ENCODE results near the gene BTBD16. TPM values are rescaled to one million over a fixed set of nuclear protein-coding genes. Genes with fewer than 3 reads are reported as not detected.

The BTBD16 gene
- total and polyA plus RNA-seq, 2 experiments from 2014 or later: 0.47 to 0.74 TPM

- H3K27ac ChIP-seq: no peak overlapping the region
- H3K4me1 ChIP-seq (ENCODE audit: insufficient read depth): no peaks in the 10 kb centered on the region
- TF ChIP-seq EZH2phosphoT487 (IDR thresholded peaks at IDR 0.05; ENCODE audit: low read depth, severe bottlenecking, unreplicated experiment): no peak
- no peak for TF ChIP-seq EZH2 (IDR thresholded peaks at IDR 0.05; ENCODE audit: borderline replicate concordance)
- TF ChIP-seq, protein P1, sequence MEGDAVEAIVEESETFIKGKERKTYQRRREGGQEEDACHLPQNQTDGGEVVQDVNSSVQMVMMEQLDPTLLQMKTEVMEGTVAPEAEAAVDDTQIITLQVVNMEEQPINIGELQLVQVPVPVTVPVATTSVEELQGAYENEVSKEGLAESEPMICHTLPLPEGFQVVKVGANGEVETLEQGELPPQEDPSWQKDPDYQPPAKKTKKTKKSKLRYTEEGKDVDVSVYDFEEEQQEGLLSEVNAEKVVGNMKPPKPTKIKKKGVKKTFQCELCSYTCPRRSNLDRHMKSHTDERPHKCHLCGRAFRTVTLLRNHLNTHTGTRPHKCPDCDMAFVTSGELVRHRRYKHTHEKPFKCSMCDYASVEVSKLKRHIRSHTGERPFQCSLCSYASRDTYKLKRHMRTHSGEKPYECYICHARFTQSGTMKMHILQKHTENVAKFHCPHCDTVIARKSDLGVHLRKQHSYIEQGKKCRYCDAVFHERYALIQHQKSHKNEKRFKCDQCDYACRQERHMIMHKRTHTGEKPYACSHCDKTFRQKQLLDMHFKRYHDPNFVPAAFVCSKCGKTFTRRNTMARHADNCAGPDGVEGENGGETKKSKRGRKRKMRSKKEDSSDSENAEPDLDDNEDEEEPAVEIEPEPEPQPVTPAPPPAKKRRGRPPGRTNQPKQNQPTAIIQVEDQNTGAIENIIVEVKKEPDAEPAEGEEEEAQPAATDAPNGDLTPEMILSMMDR (IDR thresholded peaks at IDR 0.05; ENCODE audit: poor library complexity): no peak
- H2AFZ ChIP-seq: no peak overlapping the region
- H3K27me3 ChIP-seq: no peaks in the 10 kb centered on the region
- no peaks in the 10 kb centered on the region for H3K9me2 ChIP-seq (replicated peaks; ENCODE audit: insufficient read depth)
- DNase-seq (ENCODE audit: low spot score): no peak
- no peaks in the 10 kb centered on the region for H3K9me3 ChIP-seq (ENCODE audit: low read depth)
- 85% methylated on average over 4 of the region's 4 CpGs for WGBS (ENCODE audit: low lambda C conversion rate, missing lambda C conversion rate)
- H3K4me2 ChIP-seq: no peak overlapping the region
- H3K79me2 ChIP-seq: no peaks in the 10 kb centered on the region
- no peak overlapping the region for H3K4me3 ChIP-seq
- no peaks in the 10 kb centered on the region for H4K20me1 ChIP-seq (ENCODE audit: insufficient read depth, poor library complexity, severe bottlenecking)
- H3K36me3 ChIP-seq (replicated peaks; ENCODE audit: insufficient read depth, low read depth): no peaks in the 10 kb centered on the region
These were observed 91.0 kb downstream of the BTBD16 start for GRCh38 chr10:122362031-122362592.

DNA sequence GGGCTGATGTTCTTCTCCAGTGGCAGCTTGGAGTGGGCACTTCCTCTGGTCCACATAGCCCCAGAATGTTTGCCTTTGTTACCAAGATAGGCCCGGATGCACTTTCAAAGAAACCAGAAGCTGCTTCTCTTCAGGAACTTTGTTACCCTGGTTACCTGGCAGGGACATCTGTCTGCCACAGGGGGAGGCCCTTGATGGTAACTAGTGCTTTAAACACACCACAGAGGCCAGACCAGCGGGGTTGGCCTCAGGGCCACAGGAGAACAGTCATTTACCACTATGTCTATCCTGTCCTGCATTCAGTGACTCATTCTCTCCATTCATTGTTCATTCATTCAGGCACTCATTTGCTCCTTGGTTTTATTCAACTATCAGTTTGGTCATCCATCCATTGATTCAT, 91.5 kb downstream of the BTBD16 start:
- Histone ChIP-seq H3K4me2 (no peak overlapping the region), H2AFZ (no peak overlapping the region)
- TF ChIP-seq EZH2 (IDR thresholded peaks at IDR 0.05; ENCODE audit: borderline replicate concordance): no peak
- no peak for TF ChIP-seq EZH2phosphoT487 (IDR thresholded peaks at IDR 0.05; ENCODE audit: low read depth, severe bottlenecking, unreplicated experiment)
- TF ChIP-seq, protein P1 (IDR thresholded peaks at IDR 0.05; ENCODE audit: poor library complexity): no peak

GRCh38 chr10:122363311-122363710, 92.2 kb downstream of the BTBD16 start:
- no peak for DNase-seq (ENCODE audit: low spot score)
- Histone ChIP-seq H3K9me3 (ENCODE audit: low read depth) (no peaks in the 10 kb centered on the region), H3K79me2 (no peaks in the 10 kb centered on the region), H2AFZ (no peak overlapping the region), H3K9me2 (replicated peaks; ENCODE audit: insufficient read depth) (no peaks in the 10 kb centered on the region), H3K36me3 (replicated peaks; ENCODE audit: insufficient read depth, low read depth) (no peaks in the 10 kb centered on the region), H3K4me2 (no peak overlapping the region), H3K4me3 (no peak overlapping the region), H3K27me3 (no peaks in the 10 kb centered on the region), H3K27ac (no peak overlapping the region), H4K20me1 (ENCODE audit: insufficient read depth, poor library complexity, severe bottlenecking) (no peaks in the 10 kb centered on the region), H3K4me1 (ENCODE audit: insufficient read depth) (no peaks in the 10 kb centered on the region)
- TF ChIP-seq EZH2phosphoT487 (IDR thresholded peaks at IDR 0.05; ENCODE audit: low read depth, severe bottlenecking, unreplicated experiment) (no peak), EZH2 (IDR thresholded peaks at IDR 0.05; ENCODE audit: borderline replicate concordance) (no peak)
- TF ChIP-seq, protein P1 (IDR thresholded peaks at IDR 0.05; ENCODE audit: poor library complexity): no peak
- 89% methylated on average over 2 of the region's 2 CpGs for WGBS (ENCODE audit: low lambda C conversion rate, missing lambda C conversion rate)

More for the DNA sequence above, 91.5 kb downstream of the BTBD16 start:
- no peaks in the 10 kb centered on the region for H3K27me3 ChIP-seq
- no peaks in the 10 kb centered on the region for H3K9me2 ChIP-seq (replicated peaks; ENCODE audit: insufficient read depth)
- H3K4me1 ChIP-seq (ENCODE audit: insufficient read depth): no peaks in the 10 kb centered on the region
- no peaks in the 10 kb centered on the region for H4K20me1 ChIP-seq (ENCODE audit: insufficient read depth, poor library complexity, severe bottlenecking)
- H3K4me3 ChIP-seq: no peak overlapping the region
- no peaks in the 10 kb centered on the region for H3K9me3 ChIP-seq (ENCODE audit: low read depth)
- WGBS (ENCODE audit: low lambda C conversion rate, missing lambda C conversion rate): 79% methylated on average over 2 of the region's 2 CpGs
- H3K36me3 ChIP-seq (replicated peaks; ENCODE audit: insufficient read depth, low read depth): no peaks in the 10 kb centered on the region
- DNase-seq (ENCODE audit: low spot score): no peak
- H3K79me2 ChIP-seq: no peaks in the 10 kb centered on the region
- H3K27ac ChIP-seq: no peak overlapping the region
